C4-2B (cell line): ENCODE results near the gene ADH4.
"Not testable (repeated sequence)": the region's sequence is repeated elsewhere in the genome, so short reads cannot be mapped to it uniquely, and the experiment has no call there.

ENCODE experiments used
- H3K27ac ChIP-seq: fragments of 450-650 bp; 2 replicates; pipeline ENCODE4 v1.5.1; 2017
- ZFX ChIP-seq: fragments of 450-650 bp; IDR thresholded peaks from 2 replicates; pipeline ENCODE4 v1.6.1; 2017
- TF ChIP-seq, protein P1 (sequence below): fragments of 450-650 bp; conservative IDR thresholded peaks from 2 replicates; pipeline ENCODE4 v1.5.1; 2017; ENCODE audit warnings: mild to moderate bottlenecking

The ADH4 gene

GRCh38 chr4:99104153-99104552 lies 39.9 kb downstream of the ADH4 start:
- TF ChIP-seq, protein P1, sequence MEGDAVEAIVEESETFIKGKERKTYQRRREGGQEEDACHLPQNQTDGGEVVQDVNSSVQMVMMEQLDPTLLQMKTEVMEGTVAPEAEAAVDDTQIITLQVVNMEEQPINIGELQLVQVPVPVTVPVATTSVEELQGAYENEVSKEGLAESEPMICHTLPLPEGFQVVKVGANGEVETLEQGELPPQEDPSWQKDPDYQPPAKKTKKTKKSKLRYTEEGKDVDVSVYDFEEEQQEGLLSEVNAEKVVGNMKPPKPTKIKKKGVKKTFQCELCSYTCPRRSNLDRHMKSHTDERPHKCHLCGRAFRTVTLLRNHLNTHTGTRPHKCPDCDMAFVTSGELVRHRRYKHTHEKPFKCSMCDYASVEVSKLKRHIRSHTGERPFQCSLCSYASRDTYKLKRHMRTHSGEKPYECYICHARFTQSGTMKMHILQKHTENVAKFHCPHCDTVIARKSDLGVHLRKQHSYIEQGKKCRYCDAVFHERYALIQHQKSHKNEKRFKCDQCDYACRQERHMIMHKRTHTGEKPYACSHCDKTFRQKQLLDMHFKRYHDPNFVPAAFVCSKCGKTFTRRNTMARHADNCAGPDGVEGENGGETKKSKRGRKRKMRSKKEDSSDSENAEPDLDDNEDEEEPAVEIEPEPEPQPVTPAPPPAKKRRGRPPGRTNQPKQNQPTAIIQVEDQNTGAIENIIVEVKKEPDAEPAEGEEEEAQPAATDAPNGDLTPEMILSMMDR = no peak
- H3K27ac ChIP-seq = no peak overlapping the region

- no peak for TF ChIP-seq ZFX
- TF ChIP-seq, protein P1 = no peak
- H3K27ac ChIP-seq = no peak overlapping the region
Measured at GRCh38 chr4:99103166-99103565, 40.9 kb downstream of the ADH4 start.

- TF ChIP-seq, protein P1 = no peak
- no peak for TF ChIP-seq ZFX
Measured at GRCh38 chr4:99102634-99103033, 41.5 kb downstream of the ADH4 start.

DNA sequence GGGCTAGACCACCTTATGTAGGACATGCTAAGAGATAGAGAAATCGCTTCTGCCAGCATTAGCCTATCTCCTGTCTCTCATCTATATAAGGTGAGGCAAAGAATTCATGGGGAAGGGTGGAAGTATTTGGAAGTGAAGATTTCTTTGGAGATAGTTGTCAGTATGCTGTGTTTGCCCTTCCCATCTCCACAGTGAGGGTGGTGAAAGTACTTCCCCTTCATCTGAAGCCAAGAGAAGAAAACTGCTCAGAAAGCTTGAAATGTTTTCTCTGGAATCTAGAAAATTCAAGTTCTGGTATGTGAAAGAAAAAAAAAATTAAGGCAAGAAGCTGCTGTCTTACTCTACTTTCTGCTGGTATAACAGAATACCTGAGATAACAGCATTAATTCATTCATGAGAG lies 43.2 kb downstream of the ADH4 start:
- TF ChIP-seq, protein P1 = no peak
- no peak for TF ChIP-seq ZFX
- no peak overlapping the region for H3K27ac ChIP-seq

More at GRCh38 chr4:99102634-99103033, 41.5 kb downstream of the ADH4 start:
- H3K27ac ChIP-seq = no peak overlapping the region

GRCh38 chr4:99099814-99100213 lies 44.3 kb downstream of the ADH4 start:
- H3K27ac ChIP-seq = not testable (repeated sequence)

- H3K27ac ChIP-seq = no peak overlapping the region
- TF ChIP-seq, protein P1 = no peak
- no peak for TF ChIP-seq ZFX
Measured at GRCh38 chr4:99099311-99099710, 44.8 kb downstream of the ADH4 start.

GRCh38 chr4:99091841-99092240 lies 52.3 kb downstream of the ADH4 start:
- H3K27ac ChIP-seq = not testable (repeated sequence)

DNA sequence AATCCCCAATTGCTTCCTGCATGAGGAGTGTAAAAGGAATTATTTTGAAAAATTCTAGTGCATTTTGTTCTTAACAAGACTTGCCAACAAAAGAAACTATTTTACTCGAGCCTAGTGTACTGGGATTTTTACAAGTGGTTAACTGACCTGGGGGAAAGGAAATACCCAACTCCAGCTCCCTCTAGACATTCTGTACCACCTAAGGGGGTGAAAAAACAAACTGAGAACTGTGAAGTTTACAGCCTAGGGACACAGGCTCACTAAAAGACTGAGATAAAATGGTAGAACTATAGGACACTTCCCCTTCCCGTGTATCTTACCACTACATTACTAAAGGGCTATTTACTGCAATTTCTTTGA lies 52.9 kb downstream of the ADH4 start:
- TF ChIP-seq, protein P1 = no peak
- no peak for TF ChIP-seq ZFX
- no peak overlapping the region for H3K27ac ChIP-seq
